Esophagus squamous epithelium (tissue), 4 donors: ENCODE results near the gene ABHD12B.

Experiments used
- CTCF ChIP-seq, 6 experiments: fragments of 450-650 bp in 4 of 6; fragments of 200-600 bp in 2 of 6; sonication (generic) in 2 of 6; IDR thresholded peaks; one replicate each; pipeline ENCODE4 v1.5.1; 2016 to 2019; ENCODE audit warnings: antibody characterized with exemption in 6 of 6, mild to moderate bottlenecking in 4 of 6, moderate library complexity in 4 of 6
- POLR2A ChIP-seq, 4 donors: fragments of 450-650 bp; IDR thresholded peaks; one replicate each; pipeline ENCODE4 v1.6.1; 2017; ENCODE audit warnings: antibody characterized with exemption in 4 of 4, mild to moderate bottlenecking in 4 of 4, moderate library complexity in 3 of 4

GRCh38 chr14:50897658-50898175 lies 25.9 kb downstream of the ABHD12B start:
- TF ChIP-seq POLR2A (IDR thresholded peaks at IDR 0.05) (no peak), CTCF (IDR thresholded peaks at IDR 0.05) (no peak)
